Stomach smooth muscle (tissue), 2 donors: ENCODE results near the gene MC1R.
"Not testable (repeated sequence)": the region's sequence is repeated elsewhere in the genome, so short reads cannot be mapped to it uniquely, and the experiment has no call there.

ENCODE experiments used
- H3K27ac ChIP-seq: one replicate; pipeline ENCODE4 v1.7.0; 2013; ENCODE audit warnings: mild to moderate bottlenecking, low read length, inconsistent platforms
- H3K27me3 ChIP-seq, 2 donors: one replicate each; pipeline ENCODE4 v1.7.0; 2013; ENCODE audit warnings: low read length in 2 of 2; ENCODE audit not compliant: insufficient read depth in 2 of 2, control insufficient read depth in 1 of 2
- H3K36me3 ChIP-seq, 2 donors: one replicate each; pipeline ENCODE4 v1.7.0; 2013; ENCODE audit warnings: low read length in 2 of 2; ENCODE audit not compliant: control insufficient read depth in 2 of 2, insufficient read depth in 2 of 2
- H3K4me1 ChIP-seq: one replicate; pipeline ENCODE4 v1.7.0; 2013; ENCODE audit warnings: low read length; ENCODE audit not compliant: control insufficient read depth, insufficient read depth
- H3K4me3 ChIP-seq, 2 donors: one replicate each; pipeline ENCODE4 v1.7.0; 2013; ENCODE audit warnings: low read length in 2 of 2
- H3K9ac ChIP-seq, 2 donors: one replicate each; pipeline ENCODE4 v1.7.0; 2013; ENCODE audit warnings: low read length in 2 of 2, mild to moderate bottlenecking in 1 of 2
- H3K9me3 ChIP-seq, 2 donors: one replicate each; pipeline ENCODE4 v1.7.0; 2013; ENCODE audit warnings: low read length in 2 of 2; ENCODE audit not compliant: control insufficient read depth in 2 of 2
- donor health status: healthy.
- donor health status: Pancreatic carcinoma.

MC1R gene

DNA sequence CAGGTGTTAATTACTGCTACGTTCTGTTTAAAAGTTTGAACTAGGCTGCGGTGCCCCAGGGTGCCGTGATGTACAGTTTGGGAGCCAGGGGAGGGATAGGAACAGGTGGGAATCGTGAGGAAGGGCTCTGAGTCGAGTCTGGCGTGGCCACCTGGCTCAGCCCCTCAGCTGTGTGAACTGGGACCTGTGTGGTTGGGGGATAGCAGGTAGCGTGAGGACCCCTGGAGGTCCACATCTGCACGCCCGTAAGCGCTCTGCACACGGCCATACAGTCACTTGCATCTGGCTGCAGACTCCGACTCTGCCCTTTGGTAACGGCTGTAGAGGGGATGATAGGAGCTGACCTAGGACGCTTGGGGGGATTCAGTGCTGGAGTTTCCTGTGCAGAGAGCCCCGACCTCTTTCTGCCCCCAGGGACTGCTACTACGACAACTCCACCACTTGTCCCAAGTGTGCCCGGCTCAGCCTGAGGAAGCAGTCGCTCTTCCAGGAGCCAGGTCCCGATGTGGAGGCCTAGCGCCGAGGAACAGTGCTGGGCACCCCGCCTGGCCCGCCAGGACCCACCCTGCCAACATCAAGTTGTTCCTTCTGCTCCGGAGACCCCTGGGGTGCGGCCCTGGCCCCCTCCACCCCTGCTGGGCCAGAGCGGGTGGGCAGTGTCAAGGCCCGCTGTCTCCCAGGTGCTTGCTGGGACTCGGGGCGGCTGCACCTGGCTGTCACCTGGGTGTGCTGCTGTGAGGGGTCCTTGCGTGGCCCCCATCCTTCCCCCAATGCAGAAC, 47.0 kb downstream of the MC1R start:
- Histone ChIP-seq H3K27ac (no peak overlapping the region), H3K36me3 (peaks cover 8 to 15% of the 10 kb centered on the region in 2 donors), H3K4me1 (no peaks in the 10 kb centered on the region), H3K9me3 (no peaks in the 10 kb centered on the region), H3K9ac (no peak overlapping the region), H3K4me3 (no peak overlapping the region), H3K27me3 (no peaks in the 10 kb centered on the region)

DNA sequence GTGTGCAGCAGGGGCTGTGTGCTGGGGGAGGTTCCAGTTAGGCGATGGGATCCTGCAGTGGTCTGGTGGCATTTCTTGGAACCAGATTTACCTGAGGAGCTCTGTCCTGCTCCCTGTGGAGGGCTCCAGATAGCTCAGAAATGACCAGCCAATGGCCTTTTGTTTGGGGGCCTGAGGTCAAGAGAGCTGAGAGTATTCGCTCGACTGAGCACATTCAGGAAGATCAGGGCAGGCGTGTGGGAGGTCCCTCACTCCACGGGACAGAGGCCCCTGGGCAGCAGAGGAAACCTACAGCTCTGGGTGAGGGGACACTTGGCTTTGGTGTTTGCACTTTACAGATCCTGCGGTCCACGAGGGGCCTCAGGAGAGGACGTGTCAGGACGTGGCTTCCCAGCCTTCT, 48.1 kb downstream of the MC1R start:
- Histone ChIP-seq H3K27me3 (no peaks in the 10 kb centered on the region), H3K36me3 (peaks cover 0 to 9% of the 10 kb centered on the region in 2 donors), H3K9ac (no peak overlapping the region), H3K4me3 (no peak overlapping the region), H3K4me1 (peaks cover 11% of the 10 kb centered on the region), H3K27ac (no peak overlapping the region), H3K9me3 (no peaks in the 10 kb centered on the region)

DNA sequence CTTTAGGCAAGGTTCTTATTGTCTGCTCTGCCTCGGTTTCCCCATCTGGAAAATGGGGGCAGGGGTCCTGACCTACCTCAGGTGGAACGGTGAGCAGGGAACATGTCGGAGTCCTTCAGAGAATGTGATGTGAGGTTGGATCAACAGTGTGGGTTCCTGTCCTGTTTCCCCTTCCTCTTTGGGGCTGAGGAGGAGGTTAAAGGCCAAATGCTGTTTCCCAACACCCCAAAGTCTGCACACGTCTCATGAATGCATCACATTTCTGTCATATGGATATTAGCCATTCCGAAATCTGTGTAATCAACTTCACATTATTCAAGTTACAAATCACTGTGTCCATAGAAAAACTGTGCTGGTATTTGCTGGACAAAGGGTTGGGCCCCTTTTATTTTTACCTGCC, 48.8 kb downstream of the MC1R start:
- not testable (repeated sequence) for H3K27me3 ChIP-seq, H3K4me3 ChIP-seq, H3K27ac ChIP-seq, H3K9ac ChIP-seq, H3K9me3 ChIP-seq, H3K36me3 ChIP-seq
- H3K4me1 ChIP-seq: peaks cover 15% of the 10 kb centered on the region

DNA sequence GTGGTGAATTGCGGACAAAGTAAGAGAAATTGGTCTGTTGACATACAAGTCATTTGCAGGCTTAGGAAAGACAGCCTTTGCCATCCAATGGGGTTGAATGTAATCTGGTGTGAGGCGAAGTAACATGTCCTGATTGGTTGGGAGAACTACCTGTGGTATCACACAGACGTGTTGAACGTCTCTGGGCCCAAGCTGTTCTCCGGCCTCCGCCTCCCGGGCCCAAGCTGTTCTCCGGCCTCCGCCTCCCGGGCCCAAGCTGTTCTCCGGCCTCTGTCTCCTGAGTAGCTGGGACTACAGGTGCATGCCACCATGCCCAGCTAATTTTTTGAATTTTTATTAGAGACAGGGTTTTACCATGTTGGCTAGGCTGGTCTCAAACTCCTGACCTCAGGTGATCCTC, 49.4 kb downstream of the MC1R start:
- H3K36me3 ChIP-seq, H3K9ac ChIP-seq, H3K27me3 ChIP-seq, H3K9me3 ChIP-seq, H3K27ac ChIP-seq, H3K4me3 ChIP-seq: not testable (repeated sequence)
- peaks cover 15% of the 10 kb centered on the region for H3K4me1 ChIP-seq

DNA sequence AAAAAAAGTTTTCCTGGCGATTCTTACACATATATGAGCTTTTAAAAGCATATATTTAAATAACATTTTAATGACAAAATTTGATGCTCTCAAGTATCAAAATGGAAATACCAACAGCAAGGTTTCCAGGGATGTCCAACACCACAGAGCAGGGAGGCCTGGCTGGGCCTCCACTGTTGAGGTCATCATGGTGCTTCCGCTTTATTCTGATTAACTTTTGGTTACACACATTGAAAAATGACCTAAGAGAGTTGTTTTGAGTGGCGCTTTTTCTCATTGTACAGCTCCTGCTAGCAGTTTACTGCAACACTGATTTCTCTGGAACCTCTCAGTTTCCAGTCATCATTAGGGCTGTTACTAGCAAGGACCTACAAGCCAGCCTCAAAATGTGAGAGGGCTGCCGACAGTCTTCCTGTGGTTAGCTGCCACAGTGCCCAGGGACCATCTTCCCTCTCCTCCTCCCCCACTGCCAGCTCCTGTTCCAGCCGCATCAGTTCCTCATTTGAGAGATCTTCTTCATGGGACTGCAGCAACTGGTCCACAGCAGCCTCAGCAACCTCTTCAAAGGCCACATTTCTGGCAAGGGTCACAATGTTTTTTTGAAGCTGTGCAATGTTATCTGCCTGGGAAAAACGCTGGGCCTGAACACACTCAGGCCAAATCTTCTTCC, 51.2 kb downstream of the MC1R start:
- H3K9ac ChIP-seq: no peak overlapping the region
- H3K4me1 ChIP-seq: peaks cover 25% of the 10 kb centered on the region
- no peaks in the 10 kb centered on the region for H3K27me3 ChIP-seq
- no peaks in the 10 kb centered on the region for H3K9me3 ChIP-seq
- H3K27ac ChIP-seq: no peak overlapping the region
- H3K4me3 ChIP-seq: no peak overlapping the region
- peaks cover 0 to 6% of the 10 kb centered on the region in 2 donors for H3K36me3 ChIP-seq
